HG03045 (cell line): ENCODE data around the gene LMX1B.
"Not testable (repeated sequence)": the region's sequence is repeated elsewhere in the genome, so short reads cannot be mapped to it uniquely, and the experiment has no call there.

Experiments used
- ATAC-seq: cut with Tn5 transposase; IDR thresholded peaks from one replicate; pipeline ENCODE4 v1.9.1; 2021; ENCODE audit warnings: mild to moderate bottlenecking, moderate library complexity; ENCODE audit not compliant: unreplicated experiment

Gene LMX1B

GRCh38 chr9:126652140-126652582 lies 38.4 kb downstream of the LMX1B start:
- no peak for ATAC-seq

DNA sequence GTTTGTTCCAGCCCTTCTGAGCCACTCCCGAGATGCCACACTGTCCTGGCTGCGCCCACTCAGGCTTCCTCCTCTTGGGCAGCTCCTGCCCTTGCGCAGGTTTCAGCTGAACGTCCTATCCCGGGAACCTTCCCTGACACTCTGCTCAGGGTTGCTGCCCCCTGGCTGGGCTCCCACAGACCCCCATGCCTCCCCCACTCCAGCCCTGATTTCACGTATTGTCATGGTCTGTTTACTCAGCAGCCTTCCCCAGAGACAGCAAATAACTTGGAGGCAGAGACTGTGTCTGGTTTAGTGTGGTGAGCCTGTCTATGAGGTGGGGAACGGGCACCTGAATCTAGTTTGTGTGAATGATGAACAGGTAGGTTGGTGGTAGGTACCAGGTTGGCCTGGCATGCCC lies 40.4 kb downstream of the LMX1B start:
- no peak for ATAC-seq

DNA sequence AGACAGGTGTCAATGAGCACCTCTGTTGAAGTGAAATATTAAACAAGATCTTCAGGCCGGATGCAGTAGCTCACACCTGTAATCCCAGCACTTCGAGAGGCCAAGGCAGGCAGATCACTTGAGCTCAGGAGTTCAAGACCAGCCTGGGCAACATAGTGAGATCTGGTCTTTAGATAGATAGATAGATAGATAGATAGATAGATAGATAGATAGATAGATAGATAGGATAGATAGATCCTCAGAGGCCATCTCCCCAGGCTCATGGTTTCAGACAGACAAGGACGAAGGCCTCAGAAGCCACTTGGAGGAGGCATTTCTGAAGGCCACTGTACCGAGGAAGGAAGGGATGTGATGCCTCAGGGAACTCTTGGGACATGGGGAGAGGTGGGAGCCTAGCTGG lies 42.5 kb downstream of the LMX1B start:
- ATAC-seq: not testable (repeated sequence)

- no peak for ATAC-seq
These were observed 44.6 kb downstream of the LMX1B start for GRCh38 chr9:126658201-126658825.

GRCh38 chr9:126658956-126659555 lies 45.3 kb downstream of the LMX1B start:
- ATAC-seq: no peak

- ATAC-seq: no peak
These were observed 47.4 kb downstream of the LMX1B start for GRCh38 chr9:126661122-126661520.

GRCh38 chr9:126661521-126662251 lies 48.0 kb downstream of the LMX1B start:
- no peak for ATAC-seq

- no peak for ATAC-seq
These were observed 49.9 kb downstream of the LMX1B start for GRCh38 chr9:126663661-126664072.

- no peak for ATAC-seq
These were observed 51.3 kb downstream of the LMX1B start for GRCh38 chr9:126664900-126665643.

DNA sequence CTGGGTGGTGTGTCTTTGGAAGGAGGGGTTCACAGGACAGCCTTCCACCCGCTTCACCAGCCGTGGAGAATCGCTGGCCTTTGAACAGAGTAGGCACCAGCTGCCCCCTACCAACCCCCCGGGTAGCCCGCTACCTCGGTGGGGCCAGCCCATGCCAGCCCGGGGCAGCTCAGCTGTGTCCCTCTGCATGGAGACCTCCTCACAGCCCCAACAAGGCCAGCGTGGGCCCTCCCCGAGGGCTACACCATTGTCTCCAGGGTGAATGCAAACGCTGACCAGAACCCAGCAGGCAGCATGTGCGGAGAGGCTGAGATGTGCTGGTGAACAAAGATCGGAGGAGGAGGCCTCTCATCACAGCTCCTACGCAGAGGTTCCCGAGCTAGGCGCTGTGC lies 51.9 kb downstream of the LMX1B start:
- ATAC-seq: no peak

- no peak for ATAC-seq
These were observed 52.6 kb downstream of the LMX1B start for GRCh38 chr9:126666155-126666803.

DNA sequence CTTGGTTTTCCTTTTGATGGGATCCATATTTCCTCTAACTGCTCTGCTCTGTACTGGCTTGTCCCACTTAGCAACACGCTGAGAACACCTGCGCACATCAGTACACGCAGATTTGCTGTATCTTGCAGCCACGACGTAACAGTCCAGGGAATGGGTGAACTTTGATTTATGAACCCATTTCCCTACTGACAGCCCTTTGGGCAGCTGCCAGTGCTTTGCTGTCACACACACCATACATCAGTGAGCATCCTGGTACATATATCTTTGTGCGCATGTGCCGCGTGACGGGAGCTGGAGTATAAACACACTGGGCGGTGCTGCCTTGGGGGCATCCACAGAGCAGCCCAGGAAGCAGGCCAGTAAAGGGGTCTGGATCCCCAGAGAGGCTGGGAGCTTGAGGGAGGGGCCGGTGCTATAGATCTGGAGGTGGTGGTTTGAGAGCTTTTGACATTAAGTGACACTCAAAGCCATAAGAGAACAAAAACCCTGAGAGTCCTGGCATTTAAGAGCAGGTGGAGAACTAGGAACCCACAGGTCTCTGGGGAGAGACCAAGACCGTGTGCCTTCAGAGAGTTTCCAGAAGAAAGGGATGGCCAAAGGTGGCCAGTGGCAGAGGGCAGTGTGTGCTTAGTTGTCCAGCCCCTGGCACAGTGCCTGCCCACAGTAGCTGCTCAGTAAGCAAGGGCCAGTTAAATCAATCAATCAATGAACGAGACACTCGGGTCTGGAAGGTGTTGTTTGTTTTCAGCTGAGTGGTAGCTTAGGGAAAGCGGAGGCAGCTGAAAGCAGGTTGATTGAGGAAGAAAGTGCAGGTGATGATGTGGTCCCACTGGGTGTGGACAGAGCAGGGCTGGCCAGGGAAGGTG lies 53.7 kb downstream of the LMX1B start:
- ATAC-seq: no peak

DNA sequence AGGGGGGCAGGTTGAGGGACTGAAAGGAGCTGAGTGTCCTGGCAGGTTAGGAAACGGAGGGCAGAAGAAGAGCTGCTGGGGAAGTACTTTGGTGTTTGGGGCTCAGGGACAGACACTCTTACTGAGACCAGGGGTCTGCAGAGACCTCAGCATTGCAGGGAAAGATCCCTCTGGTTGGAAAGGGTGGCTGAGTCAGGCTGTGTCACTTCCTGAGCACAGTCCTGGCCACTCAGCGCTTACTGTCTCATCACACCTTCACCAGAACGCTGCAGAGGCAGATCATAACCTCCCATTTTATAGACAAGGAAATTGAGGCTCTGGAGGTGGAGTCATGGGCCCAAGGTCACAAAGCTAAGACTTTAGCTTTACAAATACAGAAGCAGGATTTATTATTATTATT lies 54.3 kb downstream of the LMX1B start:
- ATAC-seq: no peak

DNA sequence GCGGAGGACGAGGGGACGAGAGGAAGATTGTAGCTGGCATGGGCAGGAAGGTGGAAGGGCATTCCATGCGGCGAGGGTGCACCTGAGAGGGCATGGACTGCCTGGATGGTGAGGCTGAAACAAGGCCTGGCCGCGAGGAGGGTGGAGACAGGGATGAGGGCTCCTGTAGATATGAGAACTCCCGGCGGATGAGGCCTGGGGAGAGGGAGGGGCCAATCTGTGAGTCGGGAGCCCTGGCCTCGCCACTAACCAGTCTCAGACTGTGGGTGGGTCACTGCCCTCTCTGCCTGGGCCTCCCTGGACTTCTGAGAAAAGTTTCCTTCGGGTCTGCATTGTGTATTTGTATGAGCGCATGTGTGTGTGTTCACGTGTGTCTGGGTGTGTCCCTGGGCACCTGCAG lies 55.4 kb downstream of the LMX1B start:
- no peak for ATAC-seq

DNA sequence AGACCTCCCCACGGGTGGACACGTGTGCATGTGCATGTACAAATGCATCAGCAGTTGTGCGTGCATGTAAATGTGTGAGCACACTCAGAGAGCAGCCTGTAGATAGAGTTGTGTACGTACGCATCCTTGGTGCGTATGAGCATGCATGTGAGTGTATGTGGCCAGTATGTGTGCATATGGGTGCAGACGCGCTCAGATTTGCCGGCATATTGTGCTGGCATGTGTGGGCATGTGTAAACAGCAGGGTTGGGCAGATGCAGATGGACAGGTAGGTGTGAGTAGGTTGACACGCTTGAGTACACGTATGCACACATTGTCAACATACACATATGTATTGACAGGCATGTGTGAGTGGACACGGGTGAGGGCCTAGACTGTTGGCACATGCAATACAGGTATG lies 56.5 kb downstream of the LMX1B start:
- ATAC-seq: no peak

DNA sequence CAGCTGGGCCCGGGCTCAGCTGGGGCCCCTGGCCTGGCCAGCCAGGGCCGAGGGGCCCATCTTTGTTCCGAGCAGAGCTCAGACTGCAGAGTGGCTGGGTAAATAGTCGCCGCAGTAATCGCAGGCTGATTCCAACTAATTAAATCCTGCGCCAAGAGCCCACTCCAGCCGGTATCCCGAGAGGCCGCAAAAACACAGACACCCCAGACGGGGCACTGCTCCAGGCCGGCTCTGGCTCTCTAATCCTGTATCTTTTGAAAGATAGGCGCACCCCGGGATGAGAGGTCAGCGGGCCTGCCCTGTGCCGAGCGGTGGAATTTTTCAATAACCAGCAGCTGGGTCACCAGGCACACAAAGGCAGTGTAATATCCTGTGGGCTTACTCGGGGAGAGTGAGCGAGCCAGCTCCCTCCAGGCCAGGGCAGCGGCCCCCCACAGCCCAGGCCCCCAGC lies 57.7 kb downstream of the LMX1B start:
- ATAC-seq: no peak

GRCh38 chr9:126671983-126672382 lies 58.3 kb downstream of the LMX1B start:
- ATAC-seq: no peak

GRCh38 chr9:126672634-126673284 lies 59.0 kb downstream of the LMX1B start:
- ATAC-seq: no peak

DNA sequence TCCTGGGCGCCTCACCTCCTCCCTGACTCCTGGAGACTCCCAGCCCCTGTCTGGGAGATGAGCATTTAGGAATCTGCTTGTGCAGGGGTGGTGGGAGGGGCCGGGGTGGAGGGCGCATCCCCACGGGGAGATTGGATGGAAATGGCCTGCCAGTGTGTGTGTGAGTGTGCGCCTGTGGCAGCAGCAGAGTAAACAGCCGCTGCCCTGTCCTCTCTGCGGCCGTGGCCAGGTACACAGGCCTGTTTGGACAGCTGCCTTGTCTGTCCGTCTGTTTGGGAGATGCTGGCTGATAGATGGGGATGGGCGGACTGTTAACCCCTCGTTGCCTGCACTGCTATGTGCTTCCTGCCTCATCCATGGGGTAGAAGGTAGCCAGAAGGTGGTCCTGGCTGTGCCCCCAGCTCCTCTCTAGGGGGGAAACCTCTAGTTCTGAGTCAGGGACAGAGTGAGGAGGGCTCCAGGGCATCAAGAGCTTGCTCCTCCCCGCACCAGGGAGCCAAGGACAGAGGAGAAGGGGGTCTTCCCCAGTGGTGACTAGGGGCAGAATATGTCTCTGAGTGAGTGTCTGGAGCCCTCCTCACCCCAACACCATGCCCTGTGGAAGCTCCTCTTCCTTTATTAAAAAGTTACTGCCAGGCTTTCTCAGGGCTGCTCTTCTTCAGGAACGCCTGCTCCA lies 60.1 kb downstream of the LMX1B start:
- no peak for ATAC-seq
